Omental fat pad (tissue), 4 donors: Measurements from ENCODE around the gene ZNF76. TPM values are rescaled to one million over a fixed set of nuclear protein-coding genes. Genes with fewer than 3 reads are reported as not detected.

ENCODE experiments used
- ATAC-seq: fragments of 150-250 bp; one replicate; pipeline ENCODE4 v1.9.1; 2016; ENCODE audit warnings: mild to moderate bottlenecking, moderate library complexity; ENCODE audit not compliant: low FRiP score
- DNase-seq: peaks from one replicate; pipeline ENCODE4 v3.0.0-alpha.2; 2019; ENCODE audit warnings: low spot score
- total RNA-seq, 4 donors: library from RNA; depleted of rRNA; stranded (reverse); fragments of >200 nt; gene quantifications; one replicate each; pipeline ENCODE4 v1.1.0, GENCODE V29; 2016
- TF ChIP-seq, protein P1 (sequence below), 3 donors: fragments of 450-650 bp; IDR thresholded peaks; one replicate each; pipeline ENCODE4 v1.5.1; 2016 to 2017; ENCODE audit warnings: antibody characterized with exemption in 3 of 3, mild to moderate bottlenecking in 3 of 3, moderate library complexity in 2 of 3

ZNF76 gene
- total RNA-seq, 4 donors from 2014 or later = 27.7 to 53.5 (median 33.6) TPM

DNA sequence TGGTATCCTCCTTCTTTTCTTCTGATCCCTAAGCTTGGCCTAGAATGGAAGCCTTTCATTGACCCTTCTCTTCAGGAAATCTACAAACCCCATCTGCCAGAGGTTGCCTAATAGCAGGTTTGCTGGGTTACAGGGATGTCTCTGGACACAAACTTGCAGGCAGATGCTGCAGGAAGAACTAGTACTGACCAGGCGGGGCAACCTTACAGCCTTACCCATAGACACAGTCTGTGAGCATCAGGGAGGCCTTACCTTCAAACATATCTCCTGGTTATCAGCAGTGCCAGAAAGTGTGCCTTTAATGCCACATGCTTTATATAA, 43.2 kb upstream of the ZNF76 start:
- TF ChIP-seq, protein P1, sequence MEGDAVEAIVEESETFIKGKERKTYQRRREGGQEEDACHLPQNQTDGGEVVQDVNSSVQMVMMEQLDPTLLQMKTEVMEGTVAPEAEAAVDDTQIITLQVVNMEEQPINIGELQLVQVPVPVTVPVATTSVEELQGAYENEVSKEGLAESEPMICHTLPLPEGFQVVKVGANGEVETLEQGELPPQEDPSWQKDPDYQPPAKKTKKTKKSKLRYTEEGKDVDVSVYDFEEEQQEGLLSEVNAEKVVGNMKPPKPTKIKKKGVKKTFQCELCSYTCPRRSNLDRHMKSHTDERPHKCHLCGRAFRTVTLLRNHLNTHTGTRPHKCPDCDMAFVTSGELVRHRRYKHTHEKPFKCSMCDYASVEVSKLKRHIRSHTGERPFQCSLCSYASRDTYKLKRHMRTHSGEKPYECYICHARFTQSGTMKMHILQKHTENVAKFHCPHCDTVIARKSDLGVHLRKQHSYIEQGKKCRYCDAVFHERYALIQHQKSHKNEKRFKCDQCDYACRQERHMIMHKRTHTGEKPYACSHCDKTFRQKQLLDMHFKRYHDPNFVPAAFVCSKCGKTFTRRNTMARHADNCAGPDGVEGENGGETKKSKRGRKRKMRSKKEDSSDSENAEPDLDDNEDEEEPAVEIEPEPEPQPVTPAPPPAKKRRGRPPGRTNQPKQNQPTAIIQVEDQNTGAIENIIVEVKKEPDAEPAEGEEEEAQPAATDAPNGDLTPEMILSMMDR (IDR thresholded peaks at IDR 0.05) = no peak
- no peak for ATAC-seq
- DNase-seq = no peak

DNA sequence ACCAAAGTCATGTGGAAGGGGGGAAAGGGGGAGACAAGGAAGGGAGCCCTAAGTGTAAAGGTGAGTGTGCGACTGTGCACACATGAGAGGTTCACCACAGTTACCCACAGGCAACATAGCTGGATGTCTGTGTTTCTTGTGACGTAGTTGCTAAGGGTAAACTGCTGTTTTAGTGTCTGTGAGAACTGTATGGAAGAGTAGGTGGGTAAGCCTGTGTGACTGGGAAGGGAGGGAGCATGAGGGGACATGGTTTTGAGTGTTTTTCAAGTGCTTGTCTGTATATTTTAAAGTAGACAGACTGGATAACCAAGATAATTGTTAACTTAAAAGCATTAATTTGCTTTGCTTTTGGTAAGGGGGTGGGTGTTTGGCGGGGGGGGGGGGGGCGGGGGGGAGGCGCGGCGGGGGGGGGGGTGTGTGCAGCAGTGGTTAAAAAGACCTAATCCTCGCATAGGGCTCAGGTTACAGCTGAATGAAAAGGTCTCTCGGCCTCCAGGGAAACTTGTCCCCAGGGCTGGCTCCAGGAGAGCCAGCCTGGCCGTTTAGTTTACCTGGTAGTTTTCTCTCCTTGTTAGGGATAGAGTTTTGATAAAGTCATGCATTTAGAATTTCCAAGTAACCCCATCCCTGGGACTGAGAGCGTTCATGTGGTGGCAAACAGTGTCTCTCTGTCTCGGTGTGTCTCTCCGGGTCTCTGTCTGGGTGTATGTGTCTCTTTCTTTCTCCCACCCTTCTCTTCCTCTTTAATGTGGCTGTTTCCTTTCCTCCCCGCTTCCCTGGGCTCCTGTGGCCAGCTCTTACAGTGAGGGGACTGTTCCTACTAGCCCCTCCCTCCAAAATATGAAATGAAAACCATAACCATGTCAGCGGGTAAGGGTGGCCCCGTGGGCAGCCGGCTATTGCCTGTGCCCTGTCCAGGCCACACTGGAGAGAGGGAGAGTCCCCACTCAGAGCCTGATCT, 42.4 kb upstream of the ZNF76 start:
- no peak for DNase-seq
- TF ChIP-seq, protein P1 (IDR thresholded peaks at IDR 0.05) = no peak
- ATAC-seq = no peak

DNA sequence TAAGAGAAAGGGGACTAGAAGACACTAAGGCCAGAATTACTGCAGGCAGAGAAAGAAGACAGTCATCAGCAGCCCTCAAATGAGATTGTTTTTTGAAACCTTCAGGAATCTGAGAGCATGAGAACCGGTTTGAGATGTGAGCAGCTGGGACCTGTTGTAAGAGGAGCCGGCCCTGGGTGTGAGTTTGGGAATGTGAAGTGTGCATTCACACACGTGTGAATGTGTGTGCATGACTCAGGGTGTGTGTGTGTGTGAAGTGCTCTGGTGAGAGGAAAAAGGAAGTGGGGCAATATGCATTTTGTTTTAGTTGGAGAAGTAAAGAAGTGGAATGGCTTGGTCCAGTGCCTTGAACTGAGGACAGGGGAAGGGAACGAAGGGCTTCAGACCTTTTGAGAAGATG, 41.5 kb upstream of the ZNF76 start:
- TF ChIP-seq, protein P1 (IDR thresholded peaks at IDR 0.05) = no peak
- no peak for ATAC-seq
- no peak for DNase-seq

DNA sequence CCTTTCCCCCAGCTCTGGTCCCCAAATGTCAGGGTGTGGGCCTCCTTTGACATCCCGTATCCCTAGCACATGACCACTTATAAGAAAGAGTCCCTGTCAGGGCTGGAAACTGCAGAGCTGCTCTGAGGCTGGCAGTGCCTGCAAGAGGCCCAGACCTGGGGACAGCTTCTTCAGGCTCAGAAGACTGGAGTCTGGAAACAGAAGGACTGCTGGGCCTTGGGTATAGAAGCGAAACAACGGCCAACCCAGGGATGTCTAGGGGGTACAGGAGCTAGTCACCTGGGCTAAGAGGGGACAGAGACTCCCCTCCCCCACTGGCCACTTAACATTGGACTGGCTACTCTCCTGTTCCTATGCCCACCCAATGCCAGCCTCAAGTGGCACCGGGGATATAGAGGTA, 41.1 kb upstream of the ZNF76 start:
- DNase-seq (no peak), ATAC-seq (no peak)
- TF ChIP-seq, protein P1 (IDR thresholded peaks at IDR 0.05) = no peak

DNA sequence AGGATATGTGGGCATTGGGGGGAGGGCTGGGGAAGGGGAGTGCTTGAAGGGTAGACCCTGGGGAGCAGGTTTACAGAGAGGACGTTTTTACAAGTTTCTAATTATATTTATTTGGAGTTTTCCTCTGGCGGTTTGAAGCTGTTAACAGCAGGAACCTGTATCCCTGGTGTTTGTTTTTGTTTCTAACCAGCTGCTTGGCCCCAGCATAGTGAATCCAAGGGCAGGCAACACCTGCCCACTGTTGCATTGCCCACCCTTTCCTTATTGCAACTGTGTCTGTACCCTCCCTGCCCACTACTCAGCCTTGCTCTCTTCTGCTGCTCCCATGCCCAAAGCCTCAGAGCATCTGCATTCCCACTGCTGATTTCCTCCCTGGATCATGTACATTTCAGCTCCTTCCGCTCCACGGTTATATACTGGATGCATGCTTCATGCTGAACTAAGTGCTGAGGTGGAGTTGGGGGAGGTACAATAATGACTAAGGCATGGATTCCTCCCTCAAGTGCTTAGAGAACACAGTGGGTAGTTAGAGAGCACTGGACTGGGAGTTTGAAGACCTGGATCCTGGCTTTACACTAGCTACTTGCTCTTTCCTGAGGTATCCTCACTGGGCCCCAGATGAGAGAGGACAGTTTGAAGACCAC, 39.7 kb upstream of the ZNF76 start:
- TF ChIP-seq, protein P1 (IDR thresholded peaks at IDR 0.05) = no peak
- DNase-seq = no peak
- ATAC-seq = no peak

DNA sequence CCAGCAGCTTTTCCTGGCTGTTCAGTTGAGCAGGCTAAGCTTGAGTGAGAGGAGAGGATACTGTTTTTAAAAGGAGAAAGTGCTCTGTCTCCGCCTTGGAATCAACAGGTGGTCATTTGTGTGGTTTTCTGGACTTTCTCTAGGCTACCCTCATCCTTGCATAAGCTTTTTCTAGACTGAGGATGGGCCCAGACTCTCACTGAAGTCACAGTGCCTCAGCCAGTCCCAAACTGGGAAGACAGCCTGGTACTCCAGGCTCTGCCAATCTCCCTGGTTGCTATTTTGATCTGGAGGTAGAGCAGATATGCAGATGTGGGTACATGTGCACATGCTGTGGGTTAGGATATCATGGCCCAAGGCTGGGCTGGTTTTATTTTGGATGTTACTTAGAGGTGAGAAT, 38.8 kb upstream of the ZNF76 start:
- TF ChIP-seq, protein P1 (IDR thresholded peaks at IDR 0.05) = no peak
- no peak for DNase-seq

More for the DNA sequence above, 38.8 kb upstream of the ZNF76 start:
- no peak for ATAC-seq
